GM19239 (cell line): Measurements from ENCODE around the gene DNAH8.
A peak's percentile ranks its signal among the peaks of the same experiment; 100 is the strongest.

Experiments used
- DNase-seq: peaks from one replicate; pipeline ENCODE4 v3.0.0; 2011; ENCODE audit warnings: low spot score; ENCODE audit not compliant: insufficient read length
- FAIRE-seq: peaks from 2 replicates; lab custom pipeline; 2011; peaks lifted over from hg19 to GRCh38; lab: Jason Lieb, UNC

Gene DNAH8

DNA sequence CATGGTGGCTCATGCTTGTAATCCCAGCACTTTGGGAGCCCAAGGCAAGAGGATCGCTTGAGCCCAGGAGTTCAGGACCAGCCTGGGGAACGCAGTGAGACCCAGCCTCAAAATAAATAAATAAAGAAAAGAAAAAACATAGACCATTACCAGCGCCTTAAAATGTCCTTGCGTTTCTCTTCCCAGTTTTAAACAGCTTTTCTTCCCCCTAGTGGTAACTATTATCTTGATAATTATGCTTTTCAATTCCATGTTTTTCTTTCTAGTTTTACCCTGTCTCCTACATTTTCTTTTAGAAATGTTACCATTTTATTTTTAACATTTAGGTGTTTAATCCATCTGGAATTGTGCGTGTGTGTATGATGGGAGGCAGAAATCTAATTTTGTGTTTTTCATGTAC lies 24.4 kb downstream of the DNAH8 start:
- FAIRE-seq (peak; percentile 39), DNase-seq (no peak)

DNA sequence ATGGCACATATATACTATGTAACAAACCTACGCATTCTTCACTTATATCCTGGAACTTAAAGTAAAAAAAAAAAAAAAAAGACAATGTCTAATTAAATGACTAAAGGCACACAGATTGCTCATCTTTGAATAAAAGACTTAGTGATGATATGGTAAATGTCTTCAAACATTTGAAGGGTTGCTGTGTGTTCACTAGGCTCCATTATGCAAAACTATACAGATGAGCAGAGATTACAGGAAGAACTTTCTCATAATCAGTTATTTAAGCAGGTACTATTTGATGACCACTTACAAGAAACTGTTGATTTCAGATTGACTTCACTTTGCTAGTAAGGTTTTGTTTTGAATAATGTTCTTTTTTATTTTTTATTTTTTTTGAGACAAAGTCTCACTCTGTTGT lies 34.4 kb downstream of the DNAH8 start:
- FAIRE-seq (no peak), DNase-seq (no peak)

- no peak for DNase-seq
- no peak for FAIRE-seq
Observed at GRCh38 chr6:38750968-38751615, 36.0 kb downstream of the DNAH8 start.

DNA sequence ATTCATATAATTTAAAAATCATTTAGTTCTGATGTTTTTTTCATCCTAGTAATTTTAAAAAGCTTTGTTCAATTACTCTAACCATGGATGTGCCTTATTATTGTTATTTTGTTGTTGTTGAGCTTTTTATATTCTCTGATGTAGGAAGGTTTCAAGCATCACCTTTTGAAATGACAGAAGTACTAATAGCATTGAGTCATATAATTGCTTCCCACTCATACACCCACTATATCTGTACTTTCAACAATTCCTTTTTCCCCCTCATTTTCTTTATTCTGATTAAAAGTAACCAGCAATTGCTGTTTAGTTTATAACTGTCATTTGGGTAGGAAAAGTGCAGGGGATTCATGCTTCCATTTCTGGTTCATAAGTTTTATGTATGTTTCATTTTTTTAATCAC lies 38.6 kb downstream of the DNAH8 start:
- FAIRE-seq, result no peak
- no peak for DNase-seq

GRCh38 chr6:38755207-38755606 lies 40.1 kb downstream of the DNAH8 start:
- FAIRE-seq, result no peak

GRCh38 chr6:38755874-38756273 lies 40.8 kb downstream of the DNAH8 start:
- no peak for FAIRE-seq

More at GRCh38 chr6:38755207-38755606, 40.1 kb downstream of the DNAH8 start:
- no peak for DNase-seq

GRCh38 chr6:38760097-38760496 lies 45.0 kb downstream of the DNAH8 start:
- FAIRE-seq, result no peak
- no peak for DNase-seq

More at GRCh38 chr6:38755874-38756273, 40.8 kb downstream of the DNAH8 start:
- no peak for DNase-seq

- FAIRE-seq (no peak), DNase-seq (no peak)
Observed at GRCh38 chr6:38762848-38763247, 47.7 kb downstream of the DNAH8 start.

DNA sequence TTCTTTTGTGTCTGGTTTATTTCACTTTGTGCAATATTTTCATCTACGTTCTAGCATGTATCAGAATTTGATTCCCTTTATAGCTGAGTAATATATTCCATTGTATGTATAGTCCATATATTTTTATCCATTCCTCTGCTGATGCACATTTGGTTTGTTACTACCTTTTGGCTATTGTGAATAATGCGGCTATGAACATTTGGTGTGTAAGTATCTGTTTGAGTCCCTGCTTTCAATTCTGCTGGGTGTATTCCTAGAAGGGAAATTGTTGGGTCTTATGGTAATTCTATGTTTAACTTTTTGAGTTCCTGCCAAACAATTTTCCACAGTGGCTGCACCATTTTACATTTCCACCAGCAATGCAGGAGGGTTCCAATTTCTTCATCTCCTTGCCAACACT lies 52.4 kb downstream of the DNAH8 start:
- DNase-seq, result no peak
- no peak for FAIRE-seq

DNA sequence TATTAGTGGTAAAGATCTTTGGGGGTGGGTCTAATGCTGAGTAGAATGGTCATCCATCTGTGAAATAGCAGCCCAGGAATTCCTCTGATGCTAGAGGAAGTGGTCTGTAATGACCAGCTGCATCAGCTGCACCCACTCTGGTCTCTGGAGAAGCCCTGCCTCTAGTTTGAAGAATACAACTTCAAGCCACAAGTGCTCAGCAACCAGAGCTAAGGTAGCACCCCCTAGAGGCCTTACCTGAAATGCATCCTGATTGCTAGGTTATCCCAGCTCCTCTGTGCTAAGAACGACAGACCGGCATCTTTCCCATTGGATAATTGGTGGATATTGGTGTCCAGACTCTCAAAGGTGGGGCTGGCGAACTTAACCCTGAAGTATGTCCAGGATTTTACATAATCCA lies 58.2 kb downstream of the DNAH8 start:
- DNase-seq, result no peak
- FAIRE-seq, result no peak

DNA sequence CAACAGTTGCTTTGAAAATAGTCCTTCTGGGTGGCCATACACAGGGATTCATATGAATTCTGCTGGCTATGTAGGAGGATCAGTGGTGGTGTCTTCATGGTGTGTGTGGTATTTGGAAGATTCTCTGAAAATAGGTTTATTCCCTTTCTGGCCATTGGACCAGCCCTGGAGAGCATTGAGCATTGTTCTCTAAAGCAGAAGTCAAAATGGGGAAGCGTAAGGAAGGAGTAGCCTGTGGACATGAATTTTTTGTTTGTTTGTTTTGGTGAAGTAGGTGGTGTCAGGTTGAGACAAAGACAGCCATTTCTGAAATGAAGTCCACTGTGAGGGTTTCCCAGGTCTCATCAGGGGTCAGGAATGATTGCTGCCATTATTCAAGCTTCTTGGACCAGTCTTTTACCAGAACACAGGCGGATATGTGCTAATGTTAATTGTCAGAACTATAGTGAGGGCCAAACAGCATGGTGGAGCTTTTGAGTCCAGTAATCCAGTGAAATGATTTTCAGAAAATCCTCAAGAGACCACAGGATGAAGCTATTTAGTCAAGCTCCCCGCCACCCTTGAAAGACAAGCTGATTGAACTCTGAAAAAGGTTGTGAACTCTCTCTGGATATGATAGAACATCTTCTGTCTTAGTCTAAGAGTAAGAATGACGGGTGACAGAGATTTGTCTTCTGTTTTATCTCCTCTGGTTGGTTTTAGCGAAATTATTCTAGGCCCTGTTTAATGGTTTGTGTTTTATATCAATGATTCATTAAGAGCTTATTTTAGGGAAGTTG lies 60.0 kb downstream of the DNAH8 start:
- FAIRE-seq, result peak; percentile 58
- no peak for DNase-seq

- DNase-seq (no peak), FAIRE-seq (peak; percentile 79)
Observed at GRCh38 chr6:38775870-38776269, 60.8 kb downstream of the DNAH8 start.

DNA sequence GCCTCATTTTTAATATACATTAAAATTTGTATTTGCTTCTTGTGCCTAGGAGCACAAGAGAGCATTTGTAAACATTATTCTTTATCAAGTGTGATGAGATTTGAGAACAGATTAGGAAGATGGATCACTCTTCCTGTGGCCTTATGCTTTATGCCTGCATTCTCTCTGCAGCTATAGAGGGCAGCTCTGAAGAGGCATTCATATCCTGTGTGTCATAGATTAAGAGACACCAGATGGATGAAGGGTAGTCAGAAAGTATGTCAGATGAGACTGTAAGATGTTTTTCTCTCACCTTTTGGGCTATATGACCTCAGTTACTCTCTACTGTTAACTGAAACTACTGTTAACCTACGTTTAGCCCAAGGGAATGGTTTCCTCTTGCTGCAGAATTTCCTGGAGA lies 61.4 kb downstream of the DNAH8 start:
- peak; percentile 42 for FAIRE-seq
- DNase-seq, result no peak

- no peak for DNase-seq
- no peak for FAIRE-seq
Observed at GRCh38 chr6:38779310-38780062, 64.4 kb downstream of the DNAH8 start.

GRCh38 chr6:38782616-38783015 lies 67.5 kb downstream of the DNAH8 start:
- FAIRE-seq (no peak), DNase-seq (no peak)

GRCh38 chr6:38783443-38784228 lies 68.5 kb downstream of the DNAH8 start:
- no peak for DNase-seq
- no peak for FAIRE-seq

- FAIRE-seq (no peak), DNase-seq (no peak)
Observed at GRCh38 chr6:38784506-38785235, 69.6 kb downstream of the DNAH8 start.

DNA sequence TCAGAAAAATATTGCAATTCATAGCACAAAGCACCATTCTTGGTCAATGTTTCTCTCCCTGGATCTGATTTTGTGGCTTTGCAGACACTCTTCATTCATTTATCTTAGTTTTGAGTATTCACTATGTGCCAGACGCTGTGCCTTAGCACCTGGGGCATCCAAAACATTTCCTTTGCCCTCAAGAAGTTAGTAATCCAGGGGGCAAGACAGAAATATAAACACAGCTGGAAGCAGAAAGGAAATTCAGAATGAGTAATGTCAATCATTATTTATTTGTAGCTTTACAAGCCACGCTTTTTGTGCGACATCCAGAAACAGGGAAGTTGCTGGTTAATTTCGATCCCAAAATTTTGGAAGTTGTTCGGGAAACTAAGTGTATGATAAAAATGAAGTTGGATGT lies 71.4 kb downstream of the DNAH8 start:
- DNase-seq (no peak), FAIRE-seq (no peak)

DNA sequence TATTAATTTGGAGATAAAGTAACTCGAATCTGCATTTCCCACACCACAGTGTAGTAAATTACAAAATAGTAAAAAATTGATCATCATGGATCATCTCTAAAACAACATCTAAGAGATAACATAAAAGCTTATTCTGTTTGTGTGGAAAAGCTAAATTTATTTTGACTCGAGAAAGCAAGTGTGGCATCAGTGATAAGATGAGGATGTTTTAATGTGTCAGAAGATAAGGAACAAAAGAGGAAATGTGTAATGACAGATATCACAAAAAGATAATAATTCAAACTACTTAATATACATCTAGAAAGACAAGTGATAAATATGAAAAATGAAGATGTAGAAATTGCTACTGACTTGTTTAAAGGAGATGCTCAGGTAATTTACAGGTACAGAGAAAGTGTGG lies 74.1 kb downstream of the DNAH8 start:
- FAIRE-seq, result no peak
- no peak for DNase-seq

DNA sequence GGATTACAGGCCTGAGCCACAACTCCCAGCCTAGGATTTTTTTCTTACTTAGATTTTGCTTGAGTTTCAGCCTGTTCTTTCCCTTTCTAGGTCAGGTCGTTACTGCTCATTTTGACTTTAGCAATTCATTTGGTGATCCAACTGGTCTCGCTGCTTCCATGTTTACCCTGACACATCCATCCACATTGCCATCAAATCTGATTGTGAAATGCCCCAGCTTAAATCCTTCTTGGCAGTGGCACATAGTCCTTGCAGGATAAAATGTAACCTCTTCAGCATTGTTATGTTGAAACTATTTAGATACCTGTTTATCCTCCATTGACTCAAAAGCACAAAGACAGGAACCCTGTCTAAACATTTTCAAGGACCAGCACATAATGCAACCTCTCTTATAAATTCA lies 77.2 kb downstream of the DNAH8 start:
- FAIRE-seq (no peak), DNase-seq (no peak)
